ENCODE results near the gene MESD.

DNA sequence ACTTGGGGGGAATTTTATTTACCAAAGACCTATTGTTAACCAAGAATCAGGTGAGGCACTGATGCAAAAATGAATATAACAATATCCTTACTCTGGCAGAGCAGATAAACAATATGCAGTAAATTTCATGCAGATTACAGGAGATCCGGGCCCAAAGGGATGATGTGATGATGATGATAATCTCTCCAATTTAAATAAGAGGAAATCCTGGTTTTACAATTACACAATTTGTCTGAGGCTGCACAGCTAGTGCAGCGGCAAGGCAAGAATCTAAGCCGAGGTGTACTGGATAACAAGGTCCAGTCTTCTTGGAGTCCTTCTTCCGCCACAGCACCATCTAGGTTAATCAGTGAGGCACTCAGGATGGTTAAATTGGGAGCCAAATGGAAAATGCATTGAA, 2.4 kb upstream of the MESD start:
- no peak for TF ChIP-seq YY1 (IDR thresholded peaks at IDR 0.05; ENCODE audit: insufficient read depth, insufficient read length)
- TF ChIP-seq SUZ12 (IDR thresholded peaks at IDR 0.05; ENCODE audit: extremely low read depth, insufficient read depth, insufficient read length): no peak

Data from NT2/D1 (cell line).